Psoas muscle (tissue), 8 donors: ENCODE measurements around the gene CD300A. TPM values are rescaled to one million over a fixed set of nuclear protein-coding genes. Genes with fewer than 3 reads are reported as not detected.
A peak's percentile ranks its signal among the peaks of the same experiment; 100 is the strongest.

Experiments used
- ATAC-seq, 4 donors: fragments of 200-7000 bp; cut with Tn5 transposase; one replicate each; pipeline ENCODE4 v1.9.1; 2020; ENCODE audit warnings: moderate library complexity in 3 of 4, mild to moderate bottlenecking in 2 of 4
- DNase-seq, 2 donors: peaks; one replicate each; pipeline ENCODE4 v3.0.0-alpha.2; 2020
- H3K27ac ChIP-seq: fragments of 200-600 bp; one replicate; pipeline ENCODE4 v1.8.0; 2022
- H3K27me3 ChIP-seq, 3 donors: fragments of 200-600 bp in 1 of 3; one replicate each; pipeline versions ENCODE4 v1.6.1 to v1.8.0; 2013 to 2022; ENCODE audit warnings: low read length in 2 of 3, mild to moderate bottlenecking in 2 of 3, moderate library complexity in 1 of 3; ENCODE audit not compliant: insufficient read depth in 3 of 3
- H3K36me3 ChIP-seq, 2 donors: fragments of 200-600 bp in 1 of 2; one replicate each; pipeline versions ENCODE4 v1.6.1 to v1.8.0; 2013 to 2022; ENCODE audit warnings: low read depth in 1 of 2, mild to moderate bottlenecking in 1 of 2, moderate library complexity in 1 of 2; ENCODE audit not compliant: insufficient read depth in 1 of 2
- H3K4me1 ChIP-seq: fragments of 200-600 bp; one replicate; pipeline ENCODE4 v1.8.0; 2022
- H3K4me3 ChIP-seq: fragments of 200-600 bp; one replicate; pipeline ENCODE4 v1.8.0; 2022; ENCODE audit warnings: mild to moderate bottlenecking
- H3K9me3 ChIP-seq: fragments of 200-600 bp; one replicate; pipeline ENCODE4 v1.8.0; 2022
- WGBS, 3 donors: extraction: QIAGEN DNeasy Blood & Tissue Kit; methylation state at CpG; one replicate each; pipeline versions ENCODE4 v1.1.6 to v1.1.7; 2013; 5-methylcytosine and 5-hydroxymethylcytosine counted together
- intact Hi-C, 2 donors: fragments of 100-400 bp; cut with DNase I; formaldehyde crosslinking; loops; one replicate each; pipeline versions ENCODE4 v1.11.0 to v1.14.2; 2022
- polyA plus RNA-seq, 3 donors: library from polyadenylated mRNA; stranded (reverse); fragments of 200-250 nt; gene quantifications; one replicate each; pipeline ENCODE4 v1.2.3, GENCODE V29; 2013
- total RNA-seq, 4 donors: library from RNA; stranded (reverse); fragmentation: NEBNext Ultra II Directional in 2 of 4; extraction: Animal tissue kit (Norgen Biotek cat#: 25700) in 2 of 4; gene quantifications; one replicate each; pipeline versions ENCODE4 v1.2.1 to v1.2.4, GENCODE V29; 2021 to 2023
- TF ChIP-seq, protein P1 (sequence below): fragments of 200-600 bp; IDR thresholded peaks from one replicate; pipeline ENCODE4 v1.8.0; 2022; ENCODE audit warnings: antibody characterized with exemption
- donor health status: healthy with polysubstance abuse.
- donor health status: DM: no; HTN: no; CAD: no; lungs with moderate emphysema.
- donor health status: Bipolar disorder and iron deficiency.
- donor health status: healthy.
- donor health status: DM: yes; HTN: yes; CAD: no.
- donor health status: DM: no; HTN: no; CAD: no.
- donor health status: DM: no; HTN: no; CAD: no.
- donor health status: DM: yes; HTN: yes; CAD: no.

The CD300A gene
- total and polyA plus RNA-seq, 7 donors: 0.29 to 2.4 (median 0.69) TPM

DNA sequence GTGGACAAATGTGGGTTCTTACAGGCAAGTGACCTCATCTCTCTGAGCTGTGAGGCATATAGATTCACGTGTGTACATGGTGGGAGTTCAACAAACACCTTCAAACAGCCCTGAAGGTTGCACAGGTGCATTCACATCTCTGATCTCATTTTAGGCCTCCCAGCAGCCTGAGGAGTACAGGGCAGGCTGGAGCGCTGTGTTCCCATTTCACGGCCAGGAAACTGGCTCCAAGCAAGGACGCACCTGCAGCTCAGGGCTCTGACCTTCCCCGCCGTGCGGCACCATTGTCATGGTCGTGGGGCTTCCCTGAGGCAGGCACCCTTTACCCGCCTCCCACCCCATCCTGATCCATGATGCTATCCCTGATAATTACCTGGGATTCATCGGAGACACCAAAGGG, 4.8 kb upstream of the CD300A start:
- ATAC-seq: no peak
- WGBS, 3 donors: 79 to 89% (median 82%) methylated on average over 10 of the region's 10 CpGs
- Histone ChIP-seq H3K36me3 (no peaks in the 10 kb centered on the region), H3K27me3 (no peaks in the 10 kb centered on the region), H3K9me3 (no peaks in the 10 kb centered on the region), H3K4me1 (peaks cover 9% of the 10 kb centered on the region), H3K4me3 (no peak overlapping the region), H3K27ac (no peak overlapping the region)
- TF ChIP-seq, protein P1, sequence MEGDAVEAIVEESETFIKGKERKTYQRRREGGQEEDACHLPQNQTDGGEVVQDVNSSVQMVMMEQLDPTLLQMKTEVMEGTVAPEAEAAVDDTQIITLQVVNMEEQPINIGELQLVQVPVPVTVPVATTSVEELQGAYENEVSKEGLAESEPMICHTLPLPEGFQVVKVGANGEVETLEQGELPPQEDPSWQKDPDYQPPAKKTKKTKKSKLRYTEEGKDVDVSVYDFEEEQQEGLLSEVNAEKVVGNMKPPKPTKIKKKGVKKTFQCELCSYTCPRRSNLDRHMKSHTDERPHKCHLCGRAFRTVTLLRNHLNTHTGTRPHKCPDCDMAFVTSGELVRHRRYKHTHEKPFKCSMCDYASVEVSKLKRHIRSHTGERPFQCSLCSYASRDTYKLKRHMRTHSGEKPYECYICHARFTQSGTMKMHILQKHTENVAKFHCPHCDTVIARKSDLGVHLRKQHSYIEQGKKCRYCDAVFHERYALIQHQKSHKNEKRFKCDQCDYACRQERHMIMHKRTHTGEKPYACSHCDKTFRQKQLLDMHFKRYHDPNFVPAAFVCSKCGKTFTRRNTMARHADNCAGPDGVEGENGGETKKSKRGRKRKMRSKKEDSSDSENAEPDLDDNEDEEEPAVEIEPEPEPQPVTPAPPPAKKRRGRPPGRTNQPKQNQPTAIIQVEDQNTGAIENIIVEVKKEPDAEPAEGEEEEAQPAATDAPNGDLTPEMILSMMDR: no peak
- DNase-seq: no peak
- intact Hi-C loops: no loop called here

DNA sequence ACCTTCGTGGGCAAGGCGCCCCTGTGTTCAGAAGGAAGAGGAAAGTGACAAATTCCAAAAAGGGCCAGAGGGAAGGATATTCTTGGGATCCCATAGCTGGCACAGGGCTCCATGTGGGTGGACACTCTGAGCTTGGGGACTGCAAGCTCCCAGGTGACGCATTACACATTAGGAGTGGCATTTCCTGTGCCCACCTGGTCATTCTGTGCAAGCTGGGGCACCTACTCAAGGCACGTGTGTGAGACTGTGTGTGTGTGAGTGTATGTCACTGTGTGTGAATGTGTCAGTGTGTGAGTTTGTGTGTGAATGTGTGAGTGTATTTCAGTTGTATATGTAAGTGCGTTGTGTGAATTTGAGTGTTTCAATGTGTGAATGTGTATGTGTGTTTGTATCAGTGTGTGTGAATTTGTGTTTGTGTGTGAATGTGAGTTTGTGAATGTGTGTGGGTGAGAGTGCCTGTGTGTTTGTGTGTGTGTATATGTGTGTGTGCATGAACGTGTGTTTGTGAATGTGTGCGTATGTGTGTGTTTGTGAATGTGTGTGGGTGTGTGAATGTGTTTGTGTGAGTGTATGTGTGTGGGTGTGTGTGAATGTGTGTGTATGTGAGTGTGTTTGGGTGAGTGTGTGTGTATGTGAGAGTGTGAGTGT, 1.6 kb upstream of the CD300A start:
- Histone ChIP-seq H3K4me1 (no peaks in the 10 kb centered on the region), H3K27ac (no peak overlapping the region), H3K9me3 (no peaks in the 10 kb centered on the region), H3K4me3 (no peak overlapping the region), H3K27me3 (no peaks in the 10 kb centered on the region), H3K36me3 (no peaks in the 10 kb centered on the region)
- intact Hi-C loops: no loop called here
- DNase-seq (no peak), ATAC-seq (no peak)
- WGBS, 3 donors: 76 to 84% (median 81%) methylated on average over 7 of the region's 7 CpGs
- TF ChIP-seq, protein P1: no peak

DNA sequence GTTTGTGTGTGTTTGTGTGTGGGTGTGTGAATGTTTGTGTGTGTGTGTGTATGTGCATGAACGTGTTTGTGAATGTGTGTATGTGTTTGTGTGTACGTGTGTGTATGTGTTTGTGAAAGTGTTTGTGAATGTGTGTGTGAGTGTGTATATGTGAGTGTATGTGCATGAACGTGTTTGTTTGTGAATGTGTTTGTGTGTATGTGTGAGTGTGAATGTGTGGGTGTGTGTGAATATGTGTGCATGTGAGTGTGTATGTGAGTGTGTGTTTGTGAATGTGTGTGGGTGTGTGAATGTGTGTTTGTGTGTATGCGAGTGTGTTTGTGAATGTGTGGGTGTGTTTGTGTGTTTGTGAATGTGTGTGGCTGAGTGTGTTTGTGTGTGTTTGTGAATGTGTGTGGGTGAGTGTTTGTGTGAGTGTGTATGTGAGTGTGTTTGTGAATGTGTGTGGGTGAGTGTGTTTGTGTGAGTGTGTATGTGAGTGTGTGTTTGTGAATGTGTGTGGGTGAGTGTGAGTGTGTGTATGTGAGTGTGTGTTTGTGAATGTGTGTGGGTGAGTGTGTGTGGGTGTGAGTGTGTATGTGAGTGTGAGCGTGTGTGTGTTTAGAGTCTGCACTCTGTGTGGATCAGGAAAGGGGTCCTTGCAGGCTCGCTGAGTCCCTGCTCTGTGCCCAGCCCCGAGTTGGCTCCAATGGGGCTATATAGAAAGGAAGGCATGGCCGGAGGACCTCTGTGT, 890 bp upstream of the CD300A start:
- no peak for ATAC-seq
- no peak overlapping the region for H3K27ac ChIP-seq
- H3K4me1 ChIP-seq: no peaks in the 10 kb centered on the region
- no peak overlapping the region for H3K4me3 ChIP-seq
- intact Hi-C loops: no loop called here
- TF ChIP-seq, protein P1: no peak
- DNase-seq: no peak
- no peaks in the 10 kb centered on the region for H3K27me3 ChIP-seq
- H3K36me3 ChIP-seq: no peaks in the 10 kb centered on the region
- 83 to 89% (median 84%) methylated on average over 8 of the region's 8 CpGs for WGBS, 3 donors
- H3K9me3 ChIP-seq: no peaks in the 10 kb centered on the region

DNA sequence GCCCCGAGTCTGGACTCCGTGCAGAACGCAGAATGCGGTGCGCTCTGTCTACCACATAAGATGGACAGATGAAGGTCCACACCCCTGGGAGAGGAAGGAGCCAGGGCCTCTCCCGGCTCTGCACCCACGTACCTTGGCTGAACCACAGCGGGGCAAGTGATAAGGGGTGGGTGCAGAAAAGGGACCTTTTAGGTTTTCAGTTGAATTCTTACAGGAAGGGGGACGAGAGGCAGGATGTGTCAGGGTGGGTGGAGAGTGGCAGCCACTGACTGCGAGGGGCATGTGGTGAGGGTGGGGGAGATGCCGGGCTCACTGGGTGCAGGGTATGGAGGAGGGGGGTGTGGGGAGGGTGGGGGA, 372 bp downstream of the CD300A start:
- Histone ChIP-seq H3K4me1 (no peaks in the 10 kb centered on the region), H3K36me3 (no peaks in the 10 kb centered on the region), H3K9me3 (no peaks in the 10 kb centered on the region), H3K4me3 (peak overlapping the region; percentile 41), H3K27ac (no peak overlapping the region), H3K27me3 (no peaks in the 10 kb centered on the region)
- intact Hi-C loops: no loop called here
- ATAC-seq (no peak), DNase-seq (no peak)
- TF ChIP-seq, protein P1: no peak
- WGBS, 3 donors: 58 to 64% (median 60%) methylated on average over 10 to 11 of the region's 11 CpGs
